Fibroblast of villous mesenchyme (primary cell): Measurements from ENCODE around the gene CD300LG. TPM values are rescaled to one million over a fixed set of nuclear protein-coding genes. Genes with fewer than 3 reads are reported as not detected.
"Not testable (repeated sequence)": the region's sequence is repeated elsewhere in the genome, so short reads cannot be mapped to it uniquely, and the experiment has no call there.

Experiments used
- DNase-seq: peaks from one replicate; pipeline ENCODE4 v3.0.0-alpha.2; 2010; ENCODE audit warnings: low read depth
- H3K4me3 ChIP-seq: 2 replicates; pipeline ENCODE4 v1.5.1; 2011; ENCODE audit warnings: low read depth, mild to moderate bottlenecking, low read length
- total RNA-seq: library from RNA; depleted of rRNA; stranded (reverse); fragments of >200 nt; gene quantifications from 2 replicates; pipeline ENCODE4 v1.2.3, GENCODE V29; 2012
- TF ChIP-seq, protein P1 (sequence below): IDR thresholded peaks from 2 replicates; pipeline ENCODE4 v1.5.1; 2012; ENCODE audit warnings: low read depth, mild to moderate bottlenecking, low read length; ENCODE audit not compliant: insufficient read depth

Gene CD300LG, protein sequence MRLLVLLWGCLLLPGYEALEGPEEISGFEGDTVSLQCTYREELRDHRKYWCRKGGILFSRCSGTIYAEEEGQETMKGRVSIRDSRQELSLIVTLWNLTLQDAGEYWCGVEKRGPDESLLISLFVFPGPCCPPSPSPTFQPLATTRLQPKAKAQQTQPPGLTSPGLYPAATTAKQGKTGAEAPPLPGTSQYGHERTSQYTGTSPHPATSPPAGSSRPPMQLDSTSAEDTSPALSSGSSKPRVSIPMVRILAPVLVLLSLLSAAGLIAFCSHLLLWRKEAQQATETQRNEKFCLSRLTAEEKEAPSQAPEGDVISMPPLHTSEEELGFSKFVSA
- total RNA-seq: not detected in 2 replicates

DNA sequence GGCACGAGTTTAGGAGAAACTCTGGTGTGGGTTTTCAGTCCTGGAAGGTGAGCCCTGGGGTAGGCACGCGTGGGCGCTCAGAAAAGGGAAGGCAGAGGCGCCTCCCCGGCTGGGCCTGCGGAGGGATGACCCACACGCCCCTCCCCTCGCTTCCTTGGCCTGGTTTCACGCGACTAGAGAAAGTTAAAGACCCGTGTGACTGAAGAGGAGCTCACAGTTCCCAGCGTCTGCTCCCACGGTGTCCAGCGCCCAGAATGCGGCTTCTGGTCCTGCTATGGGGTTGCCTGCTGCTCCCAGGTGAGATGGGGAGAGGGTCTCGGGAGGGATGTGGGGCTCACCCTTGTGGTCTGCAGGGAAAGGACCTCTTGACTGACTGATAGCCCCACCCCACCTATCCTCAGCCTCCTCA is at the start of gene CD300LG:
TSS of gene CD300LG (plus strand) at position 214 of the 409 bp plus-strand sequence. CDS start at position 255, 41 bp downstream.
- no peak for DNase-seq
- no peak within 1 kb of the TSS for H3K4me3 ChIP-seq
- TF ChIP-seq, protein P1, sequence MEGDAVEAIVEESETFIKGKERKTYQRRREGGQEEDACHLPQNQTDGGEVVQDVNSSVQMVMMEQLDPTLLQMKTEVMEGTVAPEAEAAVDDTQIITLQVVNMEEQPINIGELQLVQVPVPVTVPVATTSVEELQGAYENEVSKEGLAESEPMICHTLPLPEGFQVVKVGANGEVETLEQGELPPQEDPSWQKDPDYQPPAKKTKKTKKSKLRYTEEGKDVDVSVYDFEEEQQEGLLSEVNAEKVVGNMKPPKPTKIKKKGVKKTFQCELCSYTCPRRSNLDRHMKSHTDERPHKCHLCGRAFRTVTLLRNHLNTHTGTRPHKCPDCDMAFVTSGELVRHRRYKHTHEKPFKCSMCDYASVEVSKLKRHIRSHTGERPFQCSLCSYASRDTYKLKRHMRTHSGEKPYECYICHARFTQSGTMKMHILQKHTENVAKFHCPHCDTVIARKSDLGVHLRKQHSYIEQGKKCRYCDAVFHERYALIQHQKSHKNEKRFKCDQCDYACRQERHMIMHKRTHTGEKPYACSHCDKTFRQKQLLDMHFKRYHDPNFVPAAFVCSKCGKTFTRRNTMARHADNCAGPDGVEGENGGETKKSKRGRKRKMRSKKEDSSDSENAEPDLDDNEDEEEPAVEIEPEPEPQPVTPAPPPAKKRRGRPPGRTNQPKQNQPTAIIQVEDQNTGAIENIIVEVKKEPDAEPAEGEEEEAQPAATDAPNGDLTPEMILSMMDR: no peak

GRCh38 chr17:43798024-43798423 is 49.0 kb upstream of the CD300LG start:
- DNase-seq: not testable (repeated sequence)

DNA sequence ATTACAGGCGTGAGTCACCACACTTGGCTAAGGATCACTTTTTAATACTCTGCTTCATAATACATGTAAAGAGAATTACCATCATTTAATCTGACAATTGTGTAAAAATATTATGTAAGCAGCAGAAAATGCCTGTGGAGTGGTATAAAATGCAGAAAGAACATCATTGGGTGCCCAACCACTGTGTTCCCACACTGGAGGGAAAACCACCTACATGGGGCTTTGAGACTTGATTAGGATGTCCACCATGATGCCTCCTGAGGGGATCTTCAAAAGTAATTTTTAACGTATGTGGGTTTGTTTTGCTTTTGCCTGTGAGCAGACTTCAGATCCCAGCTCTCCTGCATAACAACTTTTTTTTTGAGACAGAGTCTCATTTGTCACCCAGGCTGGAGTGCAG is 47.9 kb upstream of the CD300LG start:
- TF ChIP-seq, protein P1: no peak
- no peak for DNase-seq

More at GRCh38 chr17:43798024-43798423, 49.0 kb upstream of the CD300LG start:
- not testable (repeated sequence) for H3K4me3 ChIP-seq

DNA sequence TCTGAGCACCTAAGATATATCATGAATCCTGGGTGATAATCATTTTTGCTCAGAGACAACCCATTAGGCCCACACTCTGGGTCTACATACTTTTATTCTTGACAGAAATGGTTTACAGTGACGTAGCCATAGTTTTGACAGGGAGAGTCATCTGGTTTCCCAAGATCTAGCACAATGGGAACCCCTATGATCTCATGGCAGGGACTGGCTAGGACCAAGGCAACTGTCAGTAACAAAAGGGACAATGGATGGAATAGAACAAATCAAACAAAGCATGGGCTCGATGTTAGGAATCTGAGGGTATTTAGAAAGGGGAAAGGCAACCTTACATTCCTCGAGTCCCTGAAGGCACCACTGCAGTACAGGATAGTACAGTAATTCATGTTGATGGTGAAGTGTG is 46.2 kb upstream of the CD300LG start:
- no peak overlapping the region for H3K4me3 ChIP-seq
- DNase-seq: no peak
- TF ChIP-seq, protein P1: no peak

More for the DNA sequence above, 47.9 kb upstream of the CD300LG start:
- H3K4me3 ChIP-seq: no peak overlapping the region

DNA sequence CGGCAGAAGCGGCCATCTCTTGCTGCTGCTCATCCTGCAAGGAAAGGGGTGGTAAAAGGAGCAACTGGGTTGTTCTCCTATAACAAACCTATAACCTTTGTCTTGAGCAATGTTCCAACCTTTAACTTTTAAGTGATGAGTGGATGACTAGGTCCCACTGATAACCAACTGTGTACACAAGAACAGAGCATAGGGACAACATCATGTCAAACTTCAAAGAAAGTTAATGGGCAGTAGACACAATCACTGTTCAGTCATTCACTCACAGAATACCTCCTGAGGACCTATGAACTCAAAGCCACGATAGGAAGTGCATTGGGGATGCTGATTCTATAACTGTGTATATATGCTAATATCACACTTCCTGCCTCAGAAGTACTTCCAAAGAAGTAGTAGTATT is 45.1 kb upstream of the CD300LG start:
- no peak for DNase-seq
- no peak overlapping the region for H3K4me3 ChIP-seq
- TF ChIP-seq, protein P1: no peak

GRCh38 chr17:43803758-43804157 is 43.2 kb upstream of the CD300LG start:
- DNase-seq: no peak
- H3K4me3 ChIP-seq: no peak overlapping the region

DNA sequence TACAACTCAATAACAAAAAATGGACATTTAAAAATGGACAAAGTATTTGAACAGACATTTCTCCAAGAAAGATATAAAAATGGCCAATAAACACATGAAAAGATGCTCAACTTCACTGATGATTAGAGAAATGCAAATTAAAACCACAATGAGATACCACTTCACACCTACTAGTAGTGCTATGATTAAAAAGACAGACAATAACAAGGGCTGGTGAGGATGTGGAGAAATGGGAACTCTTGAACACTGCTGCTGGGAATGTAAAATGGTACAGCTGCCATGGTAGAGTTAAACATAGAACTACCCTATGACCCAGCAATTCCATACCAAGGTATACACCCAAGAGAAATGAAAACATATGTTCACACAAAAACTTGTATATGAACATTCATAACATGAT is 41.9 kb upstream of the CD300LG start:
- H3K4me3 ChIP-seq: no peak overlapping the region

More at GRCh38 chr17:43803758-43804157, 43.2 kb upstream of the CD300LG start:
- TF ChIP-seq, protein P1: no peak

More for the DNA sequence above, 41.9 kb upstream of the CD300LG start:
- TF ChIP-seq, protein P1: no peak
- DNase-seq: no peak
